AG04450 (cell line): ENCODE measurements around the gene NMRK2. TPM values are rescaled to one million over a fixed set of nuclear protein-coding genes. Genes with fewer than 3 reads are reported as not detected.
"Not testable (repeated sequence)": the region's sequence is repeated elsewhere in the genome, so short reads cannot be mapped to it uniquely, and the experiment has no call there.

Experiments used
- CTCF ChIA-PET: fragments of 300-600, 350-600 bp; formaldehyde crosslinking; extraction: SDS; loops from one replicate; lab custom pipeline; 2022; ENCODE audit warnings: antibody characterized with exemption, inconsistent platforms; lab: Charles Lee
- POLR2A ChIA-PET: fragments of 350-600 bp; formaldehyde crosslinking; extraction: SDS; loops from one replicate; lab custom pipeline; 2021; ENCODE audit warnings: antibody characterized with exemption, inconsistent platforms; lab: Yijun Ruan, JAX
- DNase-seq: peaks from one replicate; pipeline ENCODE4 v3.0.0-alpha.2; 2011; ENCODE audit warnings: low read depth, low spot score
- H3K27ac ChIP-seq: one replicate; pipeline ENCODE4 v1.5.1; 2012; ENCODE audit warnings: low read depth, low read length, control low read depth
- H3K27me3 ChIP-seq: one replicate; pipeline ENCODE4 v1.6.0; 2012; ENCODE audit warnings: low read length; ENCODE audit not compliant: control insufficient read depth, insufficient read depth
- H3K4me3 ChIP-seq: 2 replicates; pipeline ENCODE4 v1.5.1; 2011; ENCODE audit warnings: mild to moderate bottlenecking, low read depth, low read length, control low read depth
- H3K9me3 ChIP-seq: 2 replicates; pipeline ENCODE4 v1.5.1; 2012; ENCODE audit warnings: low read length; ENCODE audit not compliant: control insufficient read depth, insufficient read depth
- CTCF ChIP-seq: IDR thresholded peaks from 2 replicates; pipeline ENCODE4 v1.5.1; 2011; ENCODE audit warnings: low read depth, low read length, control low read depth, inconsistent platforms
- polyA minus RNA-seq: library from RNA; depleted of rRNA, polyadenylated mRNA; stranded (reverse); fragments of >200 nt; gene quantifications from 2 replicates; pipeline ENCODE4 v1.2.3, GENCODE V29; 2011; rRNA and poly(A)+ RNA removed
- polyA plus RNA-seq: library from polyadenylated mRNA; depleted of rRNA; stranded (reverse); fragments of >200 nt; gene quantifications from 2 replicates; pipeline ENCODE4 v1.2.3, GENCODE V29; 2011; rRNA removed

NMRK2 gene
- polyA plus RNA-seq (not detected in 2 replicates), polyA minus RNA-seq (not detected in 2 replicates)

GRCh38 chr19:3932931-3933810 is at the start of gene NMRK2:
Gene NMRK2 (plus strand): TSS chr19:3933069. CDS start chr19:3933672, 603 bp downstream.
- DNase-seq, result no peak
- CTCF ChIA-PET, result no interaction called here
- H3K9me3 ChIP-seq, result peaks cover 4% of the 10 kb centered on the region; the same call in 1 of the 2 replicates
- POLR2A ChIA-PET, result interaction anchor here (0.6 kb wide), 1 partner anchor 275 kb away, joined by 4 read pairs; no protein-coding TSS in a partner anchor
- H3K27me3 ChIP-seq, result peaks cover 22% of the 10 kb centered on the region
- no peak within 1 kb of the TSS for H3K4me3 ChIP-seq
- TF ChIP-seq CTCF, result no peak
- no peak within 1 kb of the TSS for H3K27ac ChIP-seq

GRCh38 chr19:3890591-3890990 is 42.3 kb upstream of the NMRK2 start:
- DNase-seq, result no peak
- Histone ChIP-seq H3K4me3 (no peak overlapping the region), H3K27ac (no peak overlapping the region), H3K27me3 (peaks cover 2% of the 10 kb centered on the region), H3K9me3 (no peaks in the 10 kb centered on the region; the same call in 1 of the 2 replicates)
- no peak for TF ChIP-seq CTCF
- ChIA-PET POLR2A (interaction anchor here (0.6 kb wide), 1 partner anchor 26 kb away, joined by 3 read pairs; no protein-coding TSS in a partner anchor), CTCF (no interaction called here)

GRCh38 chr19:3893509-3894179 is 39.2 kb upstream of the NMRK2 start:
- no peak overlapping the region for H3K27ac ChIP-seq
- ChIA-PET CTCF (no interaction called here), POLR2A (interaction anchor here (0.7 kb wide), 1 partner anchor 44 kb away, joined by 8 read pairs; no protein-coding TSS in a partner anchor)
- DNase-seq, result no peak
- H3K4me3 ChIP-seq, result no peak overlapping the region
- H3K27me3 ChIP-seq, result peaks cover under 1% of the 10 kb centered on the region
- no peak for TF ChIP-seq CTCF
- H3K9me3 ChIP-seq, result peaks cover 5% of the 10 kb centered on the region

GRCh38 chr19:3894959-3895358 is 37.9 kb upstream of the NMRK2 start:
- H3K4me3 ChIP-seq, H3K27me3 ChIP-seq, DNase-seq, CTCF ChIA-PET, H3K9me3 ChIP-seq, H3K27ac ChIP-seq: not testable (repeated sequence)
- POLR2A ChIA-PET, result interaction anchor here (0.6 kb wide), 2 partner anchors 16 to 95 kb away, joined by 4 read pairs; no protein-coding TSS in a partner anchor

GRCh38 chr19:3895788-3896187 is 37.1 kb upstream of the NMRK2 start:
- DNase-seq, result no peak
- Histone ChIP-seq H3K27ac (no peak overlapping the region), H3K27me3 (no peaks in the 10 kb centered on the region), H3K9me3 (peaks cover 7% of the 10 kb centered on the region), H3K4me3 (no peak overlapping the region)
- CTCF ChIA-PET, result no interaction called here
- no peak for TF ChIP-seq CTCF
- POLR2A ChIA-PET, result no interaction called here
